HG02852 (cell line): ENCODE results near the gene SESN1.
"Not testable (repeated sequence)": the region's sequence is repeated elsewhere in the genome, so short reads cannot be mapped to it uniquely, and the experiment has no call there.

Source experiments
- ATAC-seq: cut with Tn5 transposase; IDR thresholded peaks from one replicate; pipeline ENCODE4 v1.9.1; 2021; ENCODE audit warnings: mild to moderate bottlenecking, moderate library complexity; ENCODE audit not compliant: unreplicated experiment

Gene SESN1

GRCh38 chr6:109002051-109002697, 92.5 kb downstream of the SESN1 start:
- ATAC-seq: no peak

GRCh38 chr6:109001291-109001894, 93.3 kb downstream of the SESN1 start:
- no peak for ATAC-seq

DNA sequence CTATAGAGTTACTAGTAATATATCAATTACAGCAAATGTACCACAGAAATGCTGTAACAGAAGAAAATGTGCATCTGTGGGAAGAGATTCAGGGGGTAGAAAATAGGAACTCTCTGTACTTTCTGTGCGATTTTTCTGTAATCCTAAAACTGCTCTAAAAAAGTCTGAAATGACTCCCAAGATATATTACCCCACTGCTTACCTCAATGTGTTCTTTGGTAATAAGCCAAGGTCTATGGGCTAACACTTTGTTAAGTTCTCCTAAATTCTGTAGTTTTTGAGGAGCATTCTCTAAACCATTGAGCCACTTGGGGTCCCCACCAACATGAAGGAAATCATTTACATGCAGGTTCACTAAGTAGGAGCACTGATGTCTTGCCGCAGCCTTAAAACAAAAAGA, 94.4 kb downstream of the SESN1 start:
- no peak for ATAC-seq

GRCh38 chr6:108999428-108999827, 95.2 kb downstream of the SESN1 start:
- no peak for ATAC-seq

DNA sequence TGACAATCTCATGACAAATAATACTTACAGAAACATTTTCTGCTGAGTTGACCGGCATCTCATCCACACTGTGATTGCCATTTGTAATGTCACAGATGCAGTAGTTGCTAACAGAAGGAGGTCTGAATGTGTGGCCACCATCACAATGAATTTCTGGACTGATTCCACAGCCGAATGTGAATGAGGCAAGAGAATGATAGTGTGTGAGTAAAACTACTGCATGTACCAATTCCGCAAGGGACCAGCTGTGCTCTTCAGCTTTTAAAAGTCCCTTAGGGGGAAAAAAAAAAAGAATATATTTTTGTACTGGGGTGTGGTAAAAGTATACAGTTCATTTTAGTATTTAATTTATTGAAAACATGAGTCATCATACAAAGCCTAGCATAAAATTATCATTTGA, 96.2 kb downstream of the SESN1 start:
- ATAC-seq: no peak

DNA sequence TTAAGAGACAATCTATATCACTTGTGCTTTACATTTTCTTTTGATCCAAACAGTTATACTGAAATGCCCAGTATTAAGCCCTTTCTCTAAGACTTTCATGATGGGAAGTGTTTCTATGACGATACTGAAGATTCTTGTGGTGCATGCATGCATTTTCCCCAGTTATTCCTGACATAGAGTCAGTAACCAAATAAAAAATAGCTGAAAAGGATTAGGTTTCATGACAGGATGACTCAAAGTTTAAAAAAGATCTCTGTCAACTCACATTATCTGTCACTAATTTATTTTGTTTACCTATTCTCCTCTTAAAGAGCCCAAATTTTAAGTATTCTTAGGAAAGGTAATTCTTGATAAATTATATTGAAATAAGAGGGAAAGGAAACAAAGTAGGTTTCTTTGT, 98.4 kb downstream of the SESN1 start:
- ATAC-seq: no peak

- no peak for ATAC-seq
These were observed 99.3 kb downstream of the SESN1 start for GRCh38 chr6:108995296-108995695.

GRCh38 chr6:108993876-108994275, 100.8 kb downstream of the SESN1 start:
- ATAC-seq: no peak

- ATAC-seq: no peak
These were observed 104.9 kb downstream of the SESN1 start for GRCh38 chr6:108989700-108990099.

GRCh38 chr6:108988765-108989164, 105.9 kb downstream of the SESN1 start:
- no peak for ATAC-seq

DNA sequence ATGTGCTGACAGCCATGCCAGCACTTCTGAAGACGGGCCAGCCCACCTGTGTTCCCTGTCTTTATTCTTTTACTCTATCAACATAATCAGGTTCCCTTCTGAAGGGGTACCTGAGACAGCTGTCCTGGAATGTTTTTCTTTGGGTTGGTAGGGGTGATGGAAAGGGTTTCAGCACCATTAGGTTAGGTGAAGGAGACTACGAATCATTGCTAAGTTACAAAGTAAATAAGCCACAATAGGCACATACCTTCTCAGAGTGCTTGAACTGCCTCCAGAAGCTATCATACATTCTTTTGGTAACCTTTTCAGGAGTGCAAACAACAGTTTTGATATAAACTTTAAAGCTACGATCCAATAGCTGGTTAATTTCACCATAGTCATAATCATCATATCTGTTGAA, 106.3 kb downstream of the SESN1 start:
- no peak for ATAC-seq

DNA sequence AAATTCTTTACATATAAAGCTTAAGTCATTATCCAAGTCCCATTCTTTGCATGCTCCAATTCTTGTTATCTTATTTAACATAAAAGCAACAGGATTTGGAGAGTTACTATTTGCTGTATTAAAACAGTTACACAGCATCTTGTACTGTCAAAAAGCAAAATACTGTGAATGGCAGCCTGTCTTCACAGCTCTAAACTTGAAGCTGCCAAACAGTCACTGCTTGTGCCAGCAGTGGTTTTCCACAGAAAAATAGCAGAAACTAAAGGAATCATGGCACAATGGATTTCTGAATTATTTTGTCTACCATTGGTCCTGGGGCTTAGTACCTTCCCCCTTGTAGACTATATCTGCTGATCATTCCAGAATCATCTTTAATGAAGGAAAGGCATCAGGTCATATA, 107.5 kb downstream of the SESN1 start:
- ATAC-seq: no peak

DNA sequence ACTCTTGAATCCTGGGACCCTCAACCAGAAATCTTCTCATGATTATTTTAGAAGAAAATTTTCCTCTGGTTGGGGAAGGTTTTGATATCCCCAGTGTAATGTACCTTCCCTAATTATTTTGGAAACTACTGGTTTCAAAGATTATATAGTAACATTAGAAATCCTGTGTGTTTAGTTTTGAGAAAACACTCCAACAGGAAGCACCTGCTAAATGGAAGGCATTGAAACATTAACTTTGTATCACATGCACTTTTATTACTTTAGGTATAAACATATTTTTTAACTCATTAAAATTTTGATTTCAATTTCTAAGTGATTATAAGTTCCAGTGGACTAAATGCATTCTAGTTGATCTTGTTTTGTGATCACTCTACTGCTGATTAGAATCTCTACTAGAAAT, 109.3 kb downstream of the SESN1 start:
- no peak for ATAC-seq

GRCh38 chr6:108983151-108983550, 111.5 kb downstream of the SESN1 start:
- ATAC-seq: no peak

GRCh38 chr6:108982154-108983113, 112.2 kb downstream of the SESN1 start:
- ATAC-seq: no peak

DNA sequence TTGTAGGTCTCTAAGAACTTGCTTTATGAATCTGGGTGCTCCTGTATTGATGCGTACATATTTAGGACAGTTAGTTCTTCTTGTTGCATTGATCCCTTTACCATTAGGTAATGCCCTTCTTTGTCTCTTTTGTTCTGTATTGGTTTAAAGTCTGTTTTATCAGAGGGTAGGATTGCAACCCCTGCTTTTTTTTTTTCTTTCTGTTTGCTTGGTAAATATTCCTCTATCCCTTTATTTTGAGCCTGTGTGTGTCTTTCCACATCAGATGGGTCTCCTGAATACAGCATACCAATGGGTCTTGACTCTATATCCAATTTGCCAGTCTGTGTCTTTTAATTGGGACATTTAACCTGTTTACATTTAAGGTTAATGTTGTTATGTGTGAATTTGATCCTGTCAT, 116.0 kb downstream of the SESN1 start:
- not testable (repeated sequence) for ATAC-seq

DNA sequence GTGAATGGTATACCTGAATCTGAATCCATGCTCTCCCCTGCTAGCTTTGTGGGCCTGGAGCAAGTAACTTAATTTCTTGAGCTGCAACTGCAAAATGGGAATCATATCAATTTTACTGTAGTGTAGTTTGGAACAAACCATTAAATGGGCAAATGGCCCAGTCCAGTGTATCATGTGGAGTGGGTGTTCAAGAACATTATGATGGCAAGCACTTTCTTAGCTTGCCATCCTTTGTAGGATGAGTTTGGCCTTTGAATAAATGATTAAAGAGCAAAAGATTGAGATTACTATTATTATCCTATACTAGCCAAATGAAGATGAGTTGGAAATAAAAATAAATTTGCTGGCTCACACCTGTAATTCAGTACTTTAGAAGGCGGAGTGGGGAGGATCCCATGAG, 120.4 kb downstream of the SESN1 start:
- no peak for ATAC-seq

DNA sequence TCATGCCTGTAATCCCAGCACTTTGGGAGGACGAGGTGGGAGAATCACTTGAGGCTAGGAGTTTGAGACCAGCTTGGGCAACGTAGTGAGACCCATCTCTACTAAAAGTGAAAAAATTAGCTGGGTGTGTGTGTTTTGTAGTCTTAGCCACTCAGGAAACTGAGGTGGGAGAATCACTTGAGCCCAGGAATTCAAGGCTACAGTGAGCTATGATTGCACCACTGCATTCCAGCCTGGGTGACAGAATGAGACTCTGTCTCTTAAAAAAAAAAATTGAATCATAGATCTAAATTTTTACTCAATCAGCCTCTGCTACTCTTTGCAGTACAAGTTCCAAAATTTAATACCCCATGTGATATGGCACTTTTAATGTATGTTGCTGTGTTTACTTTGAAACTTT, 124.9 kb downstream of the SESN1 start:
- no peak for ATAC-seq

DNA sequence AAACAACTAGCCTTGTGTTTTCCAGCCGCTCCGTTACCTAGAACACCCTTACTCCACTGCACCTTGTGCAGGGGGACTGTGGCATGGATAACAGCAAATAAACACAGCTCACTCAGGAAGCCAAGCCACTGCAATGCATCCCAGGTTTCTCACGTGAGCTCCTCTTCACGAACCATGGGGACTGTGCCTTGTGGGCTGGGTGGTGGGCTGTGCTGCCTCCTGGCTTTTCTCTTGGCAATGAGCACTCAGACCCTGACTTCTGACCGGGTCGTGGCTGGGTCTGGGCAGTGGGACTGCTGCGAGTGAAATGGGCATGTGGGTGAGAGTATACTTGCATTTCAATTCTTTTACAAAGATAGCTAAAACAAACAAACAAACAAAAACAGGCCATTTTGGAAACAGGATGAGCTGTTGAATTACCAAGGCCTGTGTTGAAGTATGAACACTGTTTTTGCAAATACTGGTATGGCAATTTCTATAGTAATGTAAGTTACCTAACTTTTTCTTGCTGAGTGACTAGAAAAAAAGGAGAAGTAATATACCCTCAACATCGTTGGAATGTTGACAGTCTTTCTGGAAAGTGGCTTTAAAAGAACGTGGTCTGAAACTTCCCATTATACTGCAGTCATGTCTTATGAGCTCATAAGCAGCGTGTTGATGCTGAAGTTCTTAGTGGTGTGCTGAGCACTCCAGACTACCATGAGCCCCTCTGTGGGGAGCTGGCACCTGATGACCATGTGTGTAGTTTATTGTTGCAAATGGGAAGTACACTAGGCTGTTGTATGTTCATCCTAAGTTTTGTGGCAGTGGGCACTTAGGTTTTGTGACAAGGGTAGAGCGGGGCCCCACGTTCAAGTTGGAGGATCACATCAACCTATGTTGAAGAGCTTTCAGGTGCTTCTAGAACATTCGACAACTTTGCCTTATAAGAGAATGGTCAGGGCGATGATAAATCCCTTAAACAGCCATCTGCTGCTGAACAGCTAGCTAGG, 126.0 kb downstream of the SESN1 start:
- no peak for ATAC-seq

DNA sequence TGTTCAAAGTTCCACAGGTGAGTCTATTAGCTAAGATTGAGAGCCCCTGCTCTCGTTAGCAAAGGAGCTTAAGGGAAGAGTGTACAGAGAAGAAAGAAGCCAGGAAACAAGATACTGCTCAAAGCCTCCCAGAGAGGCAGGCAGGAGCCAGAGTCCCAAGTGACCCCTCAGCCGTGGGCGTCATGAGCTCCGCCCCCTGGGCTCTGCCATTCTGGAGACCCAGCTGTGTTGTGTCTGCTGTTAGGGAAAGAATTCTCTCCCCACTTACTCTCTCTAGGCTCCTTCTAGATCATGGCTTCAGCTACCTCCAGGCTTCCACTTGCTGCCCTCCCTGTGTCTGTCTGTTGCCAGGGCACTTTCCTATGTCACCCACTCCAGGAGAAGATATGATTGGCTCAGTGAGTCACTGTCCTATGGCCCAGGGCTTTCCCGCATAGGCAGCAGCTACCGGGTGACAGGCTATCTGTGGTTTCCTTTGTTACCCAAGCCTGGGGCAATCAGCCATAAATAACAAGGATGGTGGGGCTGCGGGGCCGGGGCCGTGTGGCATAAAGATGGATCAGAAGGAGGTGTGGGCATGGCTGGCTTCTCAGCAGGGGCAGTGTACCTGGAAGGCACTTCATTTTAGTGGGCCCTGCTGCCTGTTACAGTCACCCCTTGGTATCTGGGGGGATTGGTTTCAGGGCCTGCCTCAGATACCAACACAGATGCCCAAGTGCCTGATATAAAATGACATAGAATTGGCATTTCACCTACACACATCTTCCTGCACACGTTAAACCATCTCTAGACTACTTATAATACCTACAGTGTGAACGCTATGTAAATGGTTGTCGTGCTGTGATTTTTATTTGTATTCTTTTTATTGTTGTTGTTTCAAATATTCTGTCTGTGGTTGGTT, 127.5 kb downstream of the SESN1 start:
- no peak for ATAC-seq
